ENCODE measurements around the gene ARPC5.

- TF ChIP-seq CTCF (IDR thresholded peaks at IDR 0.05) (no peak), CBX8 (IDR thresholded peaks at IDR 0.05) (no peak), EP300 (IDR thresholded peaks at IDR 0.05) (no peak), HMGXB4 (CRISPR knock-in tag; IDR thresholded peaks at IDR 0.05; ENCODE audit: borderline replicate concordance) (no peak), POLR2A (IDR thresholded peaks at IDR 0.05; ENCODE audit: low read length) (no peak), PBX3 (IDR thresholded peaks at IDR 0.05) (no peak), SMC3 (IDR thresholded peaks at IDR 0.05) (no peak), ELK1 (IDR thresholded peaks at IDR 0.05; ENCODE audit: low read depth, low read length) (no peak), MYC (IDR thresholded peaks at IDR 0.05; ENCODE audit: borderline replicate concordance, low read length) (no peak)
These were observed 38.8 kb upstream of the ARPC5 start for GRCh38 chr1:183674339-183674738.

Data from A549 (cell line).